DOHH2 (cell line): ENCODE results near the gene PLCD1.

Experiments used
- H3F3A ChIP-seq: fragments of 200-600 bp; sonication (generic), shearing (Covaris generic); 2 replicates; pipeline ENCODE4 v1.6.0; 2016; ENCODE audit warnings: antibody characterized with exemption, mild to moderate bottlenecking; ENCODE audit not compliant: control insufficient read depth, insufficient read depth
- H3K27ac ChIP-seq: fragments of 200-600 bp; sonication (generic); 2 replicates; pipeline ENCODE4 v1.5.1; 2014; ENCODE audit warnings: low read depth, mild to moderate bottlenecking, low read length, moderate library complexity
- H3K27me3 ChIP-seq: fragments of 200-600 bp; sonication (generic); 2 replicates; pipeline ENCODE4 v1.6.1; 2014; ENCODE audit warnings: mild to moderate bottlenecking, low read length, mixed read lengths; ENCODE audit not compliant: control insufficient read depth
- H3K36me3 ChIP-seq: fragments of 200-600 bp; sonication (generic); 2 replicates; pipeline ENCODE4 v1.6.1; 2014; ENCODE audit warnings: mild to moderate bottlenecking, low read length, moderate library complexity, mixed read lengths; ENCODE audit not compliant: control insufficient read depth
- H3K4me1 ChIP-seq: fragments of 200-600 bp; sonication (generic); 2 replicates; pipeline ENCODE4 v1.6.1; 2014; ENCODE audit warnings: mild to moderate bottlenecking, low read length, mixed read lengths; ENCODE audit not compliant: control insufficient read depth
- H3K4me2 ChIP-seq: fragments of 200-600 bp; sonication (generic); 2 replicates; pipeline ENCODE4 v1.6.0; 2014; ENCODE audit warnings: mild to moderate bottlenecking, low read length, moderate library complexity
- H3K4me3 ChIP-seq: fragments of 200-600 bp; sonication (generic); 2 replicates; pipeline ENCODE4 v1.5.1; 2014; ENCODE audit warnings: mild to moderate bottlenecking, low read length, mixed read lengths
- H3K79me2 ChIP-seq: fragments of 200-600 bp; sonication (generic); 2 replicates; pipeline ENCODE4 v1.6.1; 2014; ENCODE audit warnings: mild to moderate bottlenecking, low read length, mixed read lengths; ENCODE audit not compliant: control insufficient read depth
- H3K9me2 ChIP-seq: fragments of 200-600 bp; sonication (generic); replicated peaks from 2 replicates; pipeline ENCODE4 v1.6.1; 2014; ENCODE audit warnings: mild to moderate bottlenecking, low read length, mixed read lengths; ENCODE audit not compliant: control insufficient read depth
- H3K9me3 ChIP-seq: fragments of 200-600 bp; sonication (generic); 2 replicates; pipeline ENCODE4 v1.6.1; 2014; ENCODE audit warnings: antibody characterized with exemption, low read length, mixed read lengths; ENCODE audit not compliant: control insufficient read depth, insufficient read depth
- H4K20me1 ChIP-seq: fragments of 200-600 bp; sonication (generic); 2 replicates; pipeline ENCODE4 v1.6.0; 2014; ENCODE audit warnings: low read depth, mild to moderate bottlenecking, antibody characterized with exemption, low read length, moderate library complexity; ENCODE audit not compliant: control insufficient read depth, insufficient read depth
- CTCF ChIP-seq: fragments of 200-600 bp; sonication (generic); IDR thresholded peaks from one replicate; pipeline ENCODE4 v1.5.1; 2014; ENCODE audit warnings: antibody characterized with exemption, mild to moderate bottlenecking, low read depth, low read length; ENCODE audit not compliant: poor library complexity, severe bottlenecking
- EZH2phosphoT487 ChIP-seq: fragments of 200-600 bp; sonication (generic); IDR thresholded peaks from 2 replicates; pipeline ENCODE4 v1.6.1; 2017; ENCODE audit warnings: borderline replicate concordance, mild to moderate bottlenecking, antibody characterized with exemption, low read length, moderate library complexity, mixed read lengths

PLCD1 gene

GRCh38 chr3:38004415-38005075 is 24.9 kb downstream of the PLCD1 start:
- H3K79me2 ChIP-seq: no peaks in the 10 kb centered on the region
- no peaks in the 10 kb centered on the region for H4K20me1 ChIP-seq
- no peaks in the 10 kb centered on the region for H3K27me3 ChIP-seq
- H3F3A ChIP-seq: no peaks in the 10 kb centered on the region
- H3K4me3 ChIP-seq: no peak overlapping the region
- H3K4me2 ChIP-seq: no peak overlapping the region
- no peaks in the 10 kb centered on the region for H3K9me3 ChIP-seq
- H3K9me2 ChIP-seq: no peaks in the 10 kb centered on the region
- no peak overlapping the region for H3K27ac ChIP-seq
- H3K36me3 ChIP-seq: peaks cover 17% of the 10 kb centered on the region
- peak; percentile 67 for TF ChIP-seq CTCF
- no peak for TF ChIP-seq EZH2phosphoT487
- H3K4me1 ChIP-seq: no peaks in the 10 kb centered on the region

- Histone ChIP-seq H4K20me1 (no peaks in the 10 kb centered on the region), H3F3A (no peaks in the 10 kb centered on the region), H3K4me3 (no peak overlapping the region), H3K9me3 (no peaks in the 10 kb centered on the region), H3K27ac (no peak overlapping the region), H3K27me3 (no peaks in the 10 kb centered on the region), H3K36me3 (peaks cover 21% of the 10 kb centered on the region), H3K79me2 (no peaks in the 10 kb centered on the region), H3K4me1 (peaks cover 3% of the 10 kb centered on the region; the same call in 1 of the 2 replicates), H3K9me2 (no peaks in the 10 kb centered on the region), H3K4me2 (no peak overlapping the region)
- no peak for TF ChIP-seq CTCF
- TF ChIP-seq EZH2phosphoT487: no peak
These were observed 25.5 kb downstream of the PLCD1 start for GRCh38 chr3:38003817-38004414.

- no peak overlapping the region for H3K4me2 ChIP-seq
- no peaks in the 10 kb centered on the region for H4K20me1 ChIP-seq
- no peaks in the 10 kb centered on the region for H3K9me3 ChIP-seq
- H3K27me3 ChIP-seq: no peaks in the 10 kb centered on the region
- TF ChIP-seq CTCF: peak; percentile 98
- no peak for TF ChIP-seq EZH2phosphoT487
- H3K27ac ChIP-seq: no peak overlapping the region
- no peak overlapping the region for H3K4me3 ChIP-seq
- H3F3A ChIP-seq: no peaks in the 10 kb centered on the region
- peaks cover 7% of the 10 kb centered on the region for H3K4me1 ChIP-seq
- H3K9me2 ChIP-seq: no peaks in the 10 kb centered on the region
- H3K79me2 ChIP-seq: no peaks in the 10 kb centered on the region
- H3K36me3 ChIP-seq: peaks cover 21% of the 10 kb centered on the region
These were observed 26.0 kb downstream of the PLCD1 start for GRCh38 chr3:38003371-38003816.
